Retinal pigment epithelial cell (primary cell): ENCODE data around the gene ZGLP1.
"Not testable (repeated sequence)": the region's sequence is repeated elsewhere in the genome, so short reads cannot be mapped to it uniquely, and the experiment has no call there.

ENCODE experiments used
- DNase-seq: peaks from one replicate; pipeline ENCODE4 v3.0.0-alpha.2; 2010; ENCODE audit warnings: low read depth
- H3K4me3 ChIP-seq: 2 replicates; pipeline ENCODE4 v1.5.1; 2011; ENCODE audit warnings: mild to moderate bottlenecking, low read length, control low read depth, moderate library complexity
- TF ChIP-seq, protein P1 (sequence below): conservative IDR thresholded peaks from 2 replicates; pipeline ENCODE4 v1.5.1; 2011; ENCODE audit warnings: low read depth, low read length, control low read depth, inconsistent platforms

The ZGLP1 gene

GRCh38 chr19:10339977-10340376 is 30.4 kb upstream of the ZGLP1 start:
- TF ChIP-seq, protein P1, sequence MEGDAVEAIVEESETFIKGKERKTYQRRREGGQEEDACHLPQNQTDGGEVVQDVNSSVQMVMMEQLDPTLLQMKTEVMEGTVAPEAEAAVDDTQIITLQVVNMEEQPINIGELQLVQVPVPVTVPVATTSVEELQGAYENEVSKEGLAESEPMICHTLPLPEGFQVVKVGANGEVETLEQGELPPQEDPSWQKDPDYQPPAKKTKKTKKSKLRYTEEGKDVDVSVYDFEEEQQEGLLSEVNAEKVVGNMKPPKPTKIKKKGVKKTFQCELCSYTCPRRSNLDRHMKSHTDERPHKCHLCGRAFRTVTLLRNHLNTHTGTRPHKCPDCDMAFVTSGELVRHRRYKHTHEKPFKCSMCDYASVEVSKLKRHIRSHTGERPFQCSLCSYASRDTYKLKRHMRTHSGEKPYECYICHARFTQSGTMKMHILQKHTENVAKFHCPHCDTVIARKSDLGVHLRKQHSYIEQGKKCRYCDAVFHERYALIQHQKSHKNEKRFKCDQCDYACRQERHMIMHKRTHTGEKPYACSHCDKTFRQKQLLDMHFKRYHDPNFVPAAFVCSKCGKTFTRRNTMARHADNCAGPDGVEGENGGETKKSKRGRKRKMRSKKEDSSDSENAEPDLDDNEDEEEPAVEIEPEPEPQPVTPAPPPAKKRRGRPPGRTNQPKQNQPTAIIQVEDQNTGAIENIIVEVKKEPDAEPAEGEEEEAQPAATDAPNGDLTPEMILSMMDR = no peak
- H3K4me3 ChIP-seq = no peak overlapping the region
- no peak for DNase-seq

DNA sequence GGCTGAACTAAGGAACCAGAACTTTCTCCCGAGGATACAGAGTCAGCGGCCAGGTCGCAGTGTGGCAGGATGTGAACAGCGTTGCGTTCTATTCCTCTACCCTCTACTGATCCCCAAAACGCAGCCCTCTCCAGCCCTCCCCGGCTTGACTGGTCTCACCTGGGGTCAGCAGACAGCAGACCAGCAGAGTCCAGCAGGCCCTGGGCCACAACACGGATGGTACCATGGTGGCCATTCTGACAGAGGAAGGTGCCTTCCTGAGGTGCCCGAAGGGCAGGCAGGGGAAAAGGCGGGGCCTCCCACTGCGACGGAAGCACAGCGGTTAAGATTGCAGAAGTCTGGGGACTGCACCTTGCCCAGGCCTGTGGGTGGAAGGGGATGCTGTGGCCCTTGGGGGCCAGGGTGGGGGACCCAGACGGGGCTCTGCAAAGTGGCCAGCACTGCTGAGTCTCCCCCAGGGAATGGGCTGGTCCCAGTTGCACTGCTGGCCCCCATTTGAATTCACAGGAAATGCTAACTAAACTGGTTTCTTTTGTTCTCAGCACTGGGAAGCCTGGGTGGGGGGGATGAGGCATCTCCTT is 29.9 kb upstream of the ZGLP1 start, which contains the start of gene ICAM3:
ICAM3 (minus strand) TSS at position 245 of the 581 bp plus-strand sequence; CDS start at position 235, 10 bp downstream.
- TF ChIP-seq, protein P1 = no peak
- DNase-seq = no peak
- H3K4me3 ChIP-seq = no peak within 1 kb of the TSS

DNA sequence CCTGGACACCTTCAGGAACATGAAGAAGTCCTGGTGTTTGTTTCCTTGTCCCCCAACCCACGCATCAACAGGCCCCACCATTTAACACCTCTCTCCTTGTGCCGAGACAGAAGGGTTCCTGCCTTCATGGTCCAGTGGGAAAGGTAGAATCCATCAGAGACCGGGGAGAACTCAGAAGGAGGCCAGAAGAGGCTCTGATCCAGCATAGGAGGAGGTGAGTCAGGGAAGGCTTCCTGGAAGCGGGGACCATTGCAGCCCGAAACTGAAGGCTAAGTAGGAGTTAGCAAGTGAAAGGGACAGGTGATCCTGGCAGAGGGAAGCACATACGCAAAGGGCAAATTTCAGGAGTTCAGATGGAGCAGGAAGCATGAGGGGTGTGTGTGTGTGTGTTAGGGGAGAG is 29.3 kb upstream of the ZGLP1 start:
- H3K4me3 ChIP-seq = no peak overlapping the region
- DNase-seq = no peak
- TF ChIP-seq, protein P1 = no peak

DNA sequence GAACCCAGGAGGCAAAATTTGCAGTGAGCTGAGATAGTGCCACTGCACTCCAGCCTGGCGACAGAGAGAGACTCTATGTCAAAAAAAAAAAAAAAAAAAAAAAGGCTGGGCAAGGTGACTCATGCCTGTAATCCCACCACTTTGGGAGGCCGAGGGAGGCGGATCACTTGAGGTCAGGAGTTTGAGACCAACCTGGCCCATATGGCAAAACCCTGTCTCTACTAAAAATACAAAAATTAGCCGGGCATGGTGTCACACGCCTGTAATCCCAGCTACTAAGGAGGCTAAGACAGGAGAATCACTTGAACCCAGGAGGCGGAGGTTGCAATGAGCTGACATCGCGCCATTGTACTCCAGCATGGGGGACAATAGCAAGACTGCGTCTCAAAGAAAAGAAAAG is 27.1 kb upstream of the ZGLP1 start:
- DNase-seq, H3K4me3 ChIP-seq: not testable (repeated sequence)

DNA sequence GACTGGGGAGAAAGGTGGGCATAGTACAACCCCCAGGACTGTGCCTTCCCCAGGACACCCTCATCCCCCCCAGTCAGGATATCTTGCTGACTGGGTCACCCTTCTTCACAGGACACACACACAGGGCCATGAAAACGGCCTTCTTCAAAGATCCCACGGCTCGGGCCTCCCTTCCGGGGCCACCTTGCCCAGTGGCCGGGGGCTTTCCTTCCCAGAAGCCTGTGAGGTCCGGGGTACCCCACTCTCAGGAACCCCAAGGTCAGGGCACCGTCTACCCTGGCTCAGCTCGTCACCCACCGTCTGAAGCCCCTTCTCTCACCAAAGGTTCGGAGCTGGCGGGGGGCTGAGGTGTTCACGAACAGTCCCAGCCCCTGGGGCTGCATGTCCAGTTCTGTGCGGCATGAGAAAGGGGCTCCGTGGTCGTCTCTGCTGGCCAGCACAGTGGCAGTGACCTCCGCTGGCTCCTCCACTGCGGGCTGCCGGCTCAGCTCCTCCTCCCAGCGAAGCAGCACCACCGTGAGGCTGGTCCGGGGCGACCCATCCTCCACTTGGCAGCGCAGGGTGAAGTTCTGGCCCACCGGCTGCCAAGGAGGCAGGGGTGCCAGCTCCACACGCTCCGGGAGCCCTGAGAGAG is 25.9 kb upstream of the ZGLP1 start:
- TF ChIP-seq, protein P1 = no peak
- no peak for DNase-seq
- H3K4me3 ChIP-seq = no peak overlapping the region

- TF ChIP-seq, protein P1 = peak; percentile 10
- H3K4me3 ChIP-seq = peak overlapping the region; percentile 89
- peak; percentile 68 for DNase-seq
Observed at GRCh38 chr19:10334588-10335351, 25.2 kb upstream of the ZGLP1 start.

DNA sequence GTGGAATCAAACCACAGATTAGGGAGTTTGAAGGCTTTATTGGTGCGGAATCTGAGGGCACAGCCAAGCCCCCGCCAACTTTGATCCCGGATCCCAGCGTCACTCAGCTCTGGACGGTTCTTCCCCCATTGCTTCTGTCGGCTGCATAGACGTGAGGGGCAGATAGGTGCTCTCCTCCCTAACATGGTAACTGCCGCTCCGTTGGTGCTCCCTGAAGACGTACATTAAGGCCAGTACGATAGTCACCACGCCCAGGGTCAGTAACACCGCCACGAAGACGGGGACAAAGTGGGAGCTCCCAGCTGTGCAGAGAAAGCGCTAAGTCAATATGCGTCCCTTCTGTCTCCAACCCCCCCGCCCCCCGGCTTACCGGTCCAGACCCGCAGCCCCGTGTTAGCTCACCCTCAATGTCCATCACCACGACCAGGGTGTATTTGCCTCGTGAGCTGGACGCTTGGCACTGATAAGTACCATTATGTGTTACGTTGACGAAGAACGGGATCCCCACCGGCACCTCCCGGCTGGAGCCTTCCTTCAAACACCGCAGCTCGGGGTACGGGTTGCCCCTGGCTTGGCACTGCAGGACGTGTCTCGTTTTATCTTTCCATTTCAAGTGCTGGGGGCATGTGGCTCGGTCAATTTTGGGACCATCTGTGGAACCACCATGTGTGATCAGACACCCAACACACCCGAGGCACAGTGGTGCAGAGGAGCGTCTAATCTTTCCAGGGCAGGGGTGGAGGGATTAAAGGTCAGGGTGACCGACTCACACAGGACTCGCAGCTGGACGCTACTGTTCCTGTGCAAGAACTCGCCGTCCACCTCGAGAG is 24.4 kb upstream of the ZGLP1 start:
- no peak for DNase-seq
- H3K4me3 ChIP-seq = peak overlapping the region; percentile 89
- TF ChIP-seq, protein P1 = no peak
